ENCODE results near the gene ANXA6. TPM values are rescaled to one million over a fixed set of nuclear protein-coding genes. Genes with fewer than 3 reads are reported as not detected.

Gene ANXA6
- total and polyA plus RNA-seq, 7 donors = 22.9 to 333 (median 233) TPM

GRCh38 chr5:151130235-151130921 is 27.2 kb downstream of the ANXA6 start:
- no peaks in the 10 kb centered on the region for H3K27me3 ChIP-seq
- no peak for DNase-seq
- H3K27ac ChIP-seq = no peak overlapping the region
- TF ChIP-seq POLR2A (IDR thresholded peaks at IDR 0.05) (no peak), POLR2AphosphoS5 (IDR thresholded peaks at IDR 0.05) (no peak), EP300 (IDR thresholded peaks at IDR 0.05) (no peak), CTCF (IDR thresholded peaks at IDR 0.05) (no peak)
- no peaks in the 10 kb centered on the region for H3K9me3 ChIP-seq
- 67 to 88% methylated on average over 8 of the region's 8 CpGs for WGBS, 2 donors
- H3K4me1 ChIP-seq = peaks cover 0 to 5% (median 0%) of the 10 kb centered on the region in 4 donors
- intact Hi-C loops (cut with DNase I) = no loop called here
- H3K36me3 ChIP-seq = peaks cover 74 to 99% (median 77%) of the 10 kb centered on the region in 4 donors
- H3K4me3 ChIP-seq = no peak overlapping the region

GRCh38 chr5:151128817-151129216 is 28.8 kb downstream of the ANXA6 start:
- 61 to 71% methylated on average over 4 of the region's 4 CpGs for WGBS, 2 donors
- peaks cover 0 to 16% (median 10%) of the 10 kb centered on the region in 4 donors for H3K4me1 ChIP-seq
- H3K9me3 ChIP-seq = no peaks in the 10 kb centered on the region
- H3K27me3 ChIP-seq = no peaks in the 10 kb centered on the region
- no peak overlapping the region for H3K27ac ChIP-seq
- H3K36me3 ChIP-seq = peaks cover 59 to 98% (median 68%) of the 10 kb centered on the region in 4 donors
- TF ChIP-seq CTCF (IDR thresholded peaks at IDR 0.05) = no peak
- no peak for TF ChIP-seq POLR2A (IDR thresholded peaks at IDR 0.05)
- no peak for TF ChIP-seq POLR2AphosphoS5 (IDR thresholded peaks at IDR 0.05)
- intact Hi-C loops (cut with DNase I) = loop anchor here (10.0 kb wide), 1 partner anchor 186 kb away; no protein-coding TSS in a partner anchor
- no peak overlapping the region for H3K4me3 ChIP-seq
- DNase-seq = no peak

DNA sequence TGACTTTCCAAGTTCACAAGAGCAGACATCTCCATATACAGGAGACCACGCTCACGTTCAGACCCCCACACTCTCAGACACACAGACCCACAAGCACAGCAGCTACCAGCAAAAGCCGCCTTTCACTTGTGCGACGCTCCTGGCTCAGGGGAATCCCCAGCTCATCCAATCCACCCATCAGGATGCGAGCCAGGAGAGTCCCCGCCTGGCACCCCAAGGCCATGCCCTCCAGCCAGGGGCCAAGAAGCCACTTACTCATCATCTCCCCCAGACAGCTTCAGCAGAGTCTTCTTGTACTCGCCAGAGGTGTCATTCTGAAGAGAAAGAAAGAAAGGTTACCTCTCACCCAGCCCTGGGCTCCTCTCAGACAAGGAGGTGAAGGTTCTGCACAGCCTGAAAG is 29.7 kb downstream of the ANXA6 start:
- H3K27ac ChIP-seq = no peak overlapping the region
- peaks cover 58 to 98% (median 69%) of the 10 kb centered on the region in 4 donors for H3K36me3 ChIP-seq

DNA sequence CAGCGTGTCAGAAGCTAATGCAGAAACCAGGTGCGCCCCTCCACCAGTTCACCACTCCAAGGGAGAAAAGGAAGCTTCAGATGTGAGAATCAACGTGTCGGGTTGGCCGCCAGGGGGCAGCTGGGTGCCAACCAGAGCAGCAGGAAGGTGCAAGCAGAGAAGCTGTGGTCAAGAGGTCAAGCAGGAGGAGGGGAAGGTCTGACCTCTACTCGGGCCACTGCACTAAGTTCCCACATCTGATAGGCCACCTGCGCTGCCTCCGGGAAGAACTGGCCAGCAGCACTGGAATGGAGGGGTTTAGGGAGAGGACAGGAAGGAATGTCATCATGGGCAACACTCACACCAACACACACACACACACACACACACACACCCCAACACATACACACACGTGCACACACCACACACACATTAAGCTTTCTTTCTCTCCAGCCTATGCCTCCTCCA is 31.4 kb downstream of the ANXA6 start:
- Histone ChIP-seq H3K9me3 (no peaks in the 10 kb centered on the region), H3K4me1 (peaks cover 0 to 21% (median 14%) of the 10 kb centered on the region in 4 donors), H3K27ac (peak overlapping the region in 1 of 4 donors; percentile 67), H3K36me3 (peaks cover 58 to 98% (median 71%) of the 10 kb centered on the region in 4 donors), H3K27me3 (no peaks in the 10 kb centered on the region), H3K4me3 (no peak overlapping the region)
- no peak for TF ChIP-seq POLR2A (IDR thresholded peaks at IDR 0.05)
- TF ChIP-seq POLR2AphosphoS5 (IDR thresholded peaks at IDR 0.05) = no peak
- TF ChIP-seq CTCF (IDR thresholded peaks at IDR 0.05) = peak; percentile 75 to 93 (median 83)
- DNase-seq = peak; percentile 86
- intact Hi-C loops (cut with DNase I) = loop anchor here (1.0 to 10.0 kb wide), 3 partner anchors 38 to 189 kb away; no protein-coding TSS in a partner anchor
- 10 to 20% methylated on average over 9 of the region's 9 CpGs for WGBS, 2 donors

More for the DNA sequence above, 29.7 kb downstream of the ANXA6 start:
- H3K9me3 ChIP-seq = no peaks in the 10 kb centered on the region
- no peak overlapping the region for H3K4me3 ChIP-seq
- intact Hi-C loops (cut with DNase I) = loop anchor here (2.0 to 10.0 kb wide), 2 partner anchors 111 to 187 kb away; no protein-coding TSS in a partner anchor
- WGBS, 2 donors = 84 to 92% methylated on average over 8 of the region's 8 CpGs
- no peak for DNase-seq
- H3K4me1 ChIP-seq = peaks cover 0 to 21% (median 14%) of the 10 kb centered on the region in 4 donors
- TF ChIP-seq POLR2A (IDR thresholded peaks at IDR 0.05) = no peak
- no peak for TF ChIP-seq EP300 (IDR thresholded peaks at IDR 0.05)
- no peak for TF ChIP-seq POLR2AphosphoS5 (IDR thresholded peaks at IDR 0.05)
- no peak for TF ChIP-seq CTCF (IDR thresholded peaks at IDR 0.05)
- H3K27me3 ChIP-seq = no peaks in the 10 kb centered on the region
